GM18861 (cell line): Measurements from ENCODE around the gene KDM4C.
"Not testable (repeated sequence)": the region's sequence is repeated elsewhere in the genome, so short reads cannot be mapped to it uniquely, and the experiment has no call there.

Experiments used
- ATAC-seq: cut with Tn5 transposase; IDR thresholded peaks from one replicate; pipeline ENCODE4 v1.9.1; 2021; ENCODE audit not compliant: unreplicated experiment

The KDM4C gene

GRCh38 chr9:6802926-6803325 lies 45.2 kb downstream of the KDM4C start:
- ATAC-seq, result no peak

- ATAC-seq, result no peak
These were observed 47.8 kb downstream of the KDM4C start for GRCh38 chr9:6805532-6805931.

- not testable (repeated sequence) for ATAC-seq
These were observed 48.5 kb downstream of the KDM4C start for GRCh38 chr9:6806318-6806717.

- not testable (repeated sequence) for ATAC-seq
These were observed 49.9 kb downstream of the KDM4C start for GRCh38 chr9:6807669-6808068.

GRCh38 chr9:6811436-6811835 lies 53.7 kb downstream of the KDM4C start:
- no peak for ATAC-seq

- ATAC-seq, result no peak
These were observed 58.8 kb downstream of the KDM4C start for GRCh38 chr9:6816581-6816980.

- no peak for ATAC-seq
These were observed 60.6 kb downstream of the KDM4C start for GRCh38 chr9:6818292-6818922.

GRCh38 chr9:6819112-6819511 lies 61.3 kb downstream of the KDM4C start:
- ATAC-seq, result no peak

- ATAC-seq, result no peak
These were observed 61.8 kb downstream of the KDM4C start for GRCh38 chr9:6819529-6819928.

GRCh38 chr9:6822696-6823095 lies 64.9 kb downstream of the KDM4C start:
- ATAC-seq, result no peak

GRCh38 chr9:6827439-6828145 lies 69.8 kb downstream of the KDM4C start:
- ATAC-seq, result no peak

GRCh38 chr9:6829027-6829426 lies 71.3 kb downstream of the KDM4C start:
- no peak for ATAC-seq

GRCh38 chr9:6829536-6829935 lies 71.8 kb downstream of the KDM4C start:
- ATAC-seq, result no peak

- no peak for ATAC-seq
These were observed 75.9 kb downstream of the KDM4C start for GRCh38 chr9:6833518-6834192.

GRCh38 chr9:6834306-6834705 lies 76.5 kb downstream of the KDM4C start:
- no peak for ATAC-seq

- ATAC-seq, result no peak
These were observed 80.4 kb downstream of the KDM4C start for GRCh38 chr9:6838158-6838557.

- ATAC-seq, result no peak
These were observed 84.8 kb downstream of the KDM4C start for GRCh38 chr9:6842584-6842947.

GRCh38 chr9:6843742-6844141 lies 86.0 kb downstream of the KDM4C start:
- no peak for ATAC-seq

GRCh38 chr9:6844267-6844666 lies 86.5 kb downstream of the KDM4C start:
- no peak for ATAC-seq

- no peak for ATAC-seq
These were observed 87.5 kb downstream of the KDM4C start for GRCh38 chr9:6845128-6845826.

- ATAC-seq, result no peak
These were observed 88.1 kb downstream of the KDM4C start for GRCh38 chr9:6845880-6846279.
